NT2/D1 (cell line): ENCODE results near the gene LFNG.

Experiments used
- DNase-seq: peaks from one replicate; pipeline ENCODE4 v3.0.0-alpha.2; 2011; ENCODE audit warnings: low read depth, low spot score
- H3K27me3 ChIP-seq: 2 replicates; pipeline ENCODE4 v1.6.0; 2011; ENCODE audit warnings: mild to moderate bottlenecking; ENCODE audit not compliant: insufficient read length, insufficient read depth
- H3K36me3 ChIP-seq: 2 replicates; pipeline ENCODE4 v1.6.1; 2011; ENCODE audit warnings: mild to moderate bottlenecking, low read length, mixed read lengths; ENCODE audit not compliant: insufficient read depth, insufficient read length
- H3K4me1 ChIP-seq: 2 replicates; pipeline ENCODE4 v1.5.1; 2011; ENCODE audit not compliant: insufficient read depth, insufficient read length
- H3K4me3 ChIP-seq: 2 replicates; pipeline ENCODE4 v1.5.1; 2011; ENCODE audit warnings: low read depth; ENCODE audit not compliant: insufficient read length
- H3K9ac ChIP-seq: 2 replicates; pipeline ENCODE4 v1.6.0; 2011; ENCODE audit warnings: low read depth; ENCODE audit not compliant: insufficient read length
- H3K9me3 ChIP-seq: 2 replicates; pipeline ENCODE4 v1.5.1; 2011; ENCODE audit warnings: mild to moderate bottlenecking, low read length; ENCODE audit not compliant: insufficient read depth
- SUZ12 ChIP-seq: IDR thresholded peaks from 2 replicates; pipeline ENCODE4 v1.6.1; 2011; ENCODE audit not compliant: insufficient read length, insufficient read depth; ENCODE audit errors: extremely low read depth
- YY1 ChIP-seq: IDR thresholded peaks from 2 replicates; pipeline ENCODE4 v1.6.1; 2011; ENCODE audit not compliant: insufficient read length, insufficient read depth
- ZNF274 ChIP-seq: IDR thresholded peaks from 2 replicates; pipeline ENCODE4 v1.6.1; 2011; ENCODE audit warnings: mild to moderate bottlenecking, low read depth, low read length

Gene LFNG

GRCh38 chr7:2479276-2480069, 40.1 kb upstream of the LFNG start:
- Histone ChIP-seq H3K4me1 (peaks cover 26% of the 10 kb centered on the region), H3K27me3 (peaks cover 3% of the 10 kb centered on the region)
- TF ChIP-seq SUZ12 (no peak), YY1 (no peak), ZNF274 (no peak)

GRCh38 chr7:2480070-2480408, 39.5 kb upstream of the LFNG start:
- TF ChIP-seq SUZ12 (no peak), ZNF274 (no peak), YY1 (no peak)
- DNase-seq, result no peak

More at GRCh38 chr7:2479276-2480069, 40.1 kb upstream of the LFNG start:
- Histone ChIP-seq H3K4me3 (no peak overlapping the region), H3K9me3 (no peaks in the 10 kb centered on the region), H3K36me3 (no peaks in the 10 kb centered on the region), H3K9ac (no peak overlapping the region)
- no peak for DNase-seq

GRCh38 chr7:2481195-2481594, 38.4 kb upstream of the LFNG start:
- DNase-seq, result no peak
- Histone ChIP-seq H3K9me3 (no peaks in the 10 kb centered on the region), H3K9ac (no peak overlapping the region), H3K4me3 (no peak overlapping the region), H3K4me1 (peaks cover 22% of the 10 kb centered on the region), H3K27me3 (peaks cover 3% of the 10 kb centered on the region), H3K36me3 (no peaks in the 10 kb centered on the region)
- TF ChIP-seq SUZ12 (no peak), ZNF274 (no peak), YY1 (no peak)

More at GRCh38 chr7:2480070-2480408, 39.5 kb upstream of the LFNG start:
- Histone ChIP-seq H3K9me3 (no peaks in the 10 kb centered on the region), H3K4me3 (no peak overlapping the region), H3K4me1 (peaks cover 22% of the 10 kb centered on the region), H3K36me3 (no peaks in the 10 kb centered on the region), H3K9ac (no peak overlapping the region), H3K27me3 (peaks cover 3% of the 10 kb centered on the region)

- Histone ChIP-seq H3K36me3 (no peaks in the 10 kb centered on the region), H3K4me1 (peaks cover 16% of the 10 kb centered on the region), H3K4me3 (no peak overlapping the region), H3K9ac (no peak overlapping the region), H3K27me3 (peaks cover 3% of the 10 kb centered on the region), H3K9me3 (no peaks in the 10 kb centered on the region)
- no peak for DNase-seq
- no peak for TF ChIP-seq ZNF274
- no peak for TF ChIP-seq SUZ12
- TF ChIP-seq YY1, result no peak
Measured at GRCh38 chr7:2482725-2483451, 36.7 kb upstream of the LFNG start.

GRCh38 chr7:2483494-2483893, 36.1 kb upstream of the LFNG start:
- TF ChIP-seq SUZ12 (no peak), YY1 (no peak), ZNF274 (no peak)
- H3K4me1 ChIP-seq, result peaks cover 15% of the 10 kb centered on the region
- no peak for DNase-seq

GRCh38 chr7:2484868-2485267, 34.7 kb upstream of the LFNG start:
- TF ChIP-seq ZNF274, result no peak
- TF ChIP-seq SUZ12, result no peak
- TF ChIP-seq YY1, result no peak
- no peak overlapping the region for H3K9ac ChIP-seq
- DNase-seq, result no peak
- H3K9me3 ChIP-seq, result no peaks in the 10 kb centered on the region
- H3K4me3 ChIP-seq, result no peak overlapping the region
- H3K36me3 ChIP-seq, result no peaks in the 10 kb centered on the region
- H3K27me3 ChIP-seq, result no peaks in the 10 kb centered on the region
- H3K4me1 ChIP-seq, result peaks cover 12% of the 10 kb centered on the region

More at GRCh38 chr7:2483494-2483893, 36.1 kb upstream of the LFNG start:
- Histone ChIP-seq H3K4me3 (no peak overlapping the region), H3K27me3 (peaks cover 3% of the 10 kb centered on the region), H3K9ac (no peak overlapping the region), H3K36me3 (no peaks in the 10 kb centered on the region), H3K9me3 (no peaks in the 10 kb centered on the region)

- Histone ChIP-seq H3K4me3 (no peak overlapping the region), H3K4me1 (peaks cover 12% of the 10 kb centered on the region), H3K36me3 (no peaks in the 10 kb centered on the region), H3K9me3 (no peaks in the 10 kb centered on the region), H3K27me3 (no peaks in the 10 kb centered on the region), H3K9ac (no peak overlapping the region)
- DNase-seq, result no peak
- TF ChIP-seq ZNF274 (no peak), YY1 (no peak), SUZ12 (no peak)
Measured at GRCh38 chr7:2487586-2488271, 31.8 kb upstream of the LFNG start.
